HG03469 (cell line): Measurements from ENCODE around the gene SH3PXD2B.
"Not testable (repeated sequence)": the region's sequence is repeated elsewhere in the genome, so short reads cannot be mapped to it uniquely, and the experiment has no call there.

Source experiments
- ATAC-seq: cut with Tn5 transposase; IDR thresholded peaks from one replicate; pipeline ENCODE4 v1.9.1; 2021; ENCODE audit warnings: mild to moderate bottlenecking, moderate library complexity, moderate number of reproducible peaks; ENCODE audit not compliant: unreplicated experiment

The SH3PXD2B gene

GRCh38 chr5:172420235-172420939, 33.9 kb downstream of the SH3PXD2B start:
- no peak for ATAC-seq

DNA sequence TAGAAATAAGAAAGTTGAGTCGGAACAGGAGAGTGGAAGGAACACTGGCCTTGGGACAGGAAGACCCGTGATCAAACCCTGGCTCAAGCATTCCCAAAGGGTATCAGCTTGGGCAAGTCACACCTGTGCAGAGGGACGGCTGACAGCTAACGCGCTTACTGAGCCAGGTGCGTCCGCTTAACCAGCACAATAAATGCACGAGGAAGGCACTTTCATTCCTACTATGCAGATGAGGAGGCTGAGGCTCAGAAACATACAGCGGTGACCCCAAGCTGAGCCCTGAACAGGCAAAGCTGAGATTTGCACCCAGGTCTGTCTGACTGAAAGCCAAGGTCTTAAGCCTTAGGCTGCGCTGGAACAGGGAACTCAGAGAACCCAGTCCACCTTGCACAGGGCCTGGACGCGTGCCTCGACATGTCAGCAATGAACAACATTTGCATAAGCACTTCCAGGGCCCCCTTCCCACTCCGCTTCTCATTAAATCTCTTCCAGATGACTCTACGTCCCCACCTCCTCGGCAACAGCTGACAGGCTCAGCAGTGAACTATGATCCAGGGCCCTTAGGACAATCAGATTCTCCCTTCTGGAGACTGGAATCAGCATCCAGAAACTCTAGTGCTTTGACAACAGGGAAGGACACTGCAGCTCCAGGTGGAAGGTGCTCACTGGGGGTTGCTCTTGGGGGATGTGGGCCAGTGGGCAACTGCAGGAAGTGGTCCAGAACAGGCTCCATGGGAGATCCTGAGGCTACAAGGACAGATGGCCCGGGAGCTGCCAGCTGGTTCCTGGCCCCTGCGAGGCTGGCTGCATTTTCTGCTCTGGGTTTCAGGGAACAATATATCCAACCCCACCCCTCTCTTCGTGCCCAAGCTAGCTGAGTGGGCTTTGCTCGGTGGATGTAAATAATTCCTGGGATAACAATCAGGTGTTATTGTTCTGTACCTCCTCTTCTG, 35.2 kb downstream of the SH3PXD2B start:
- ATAC-seq: no peak

DNA sequence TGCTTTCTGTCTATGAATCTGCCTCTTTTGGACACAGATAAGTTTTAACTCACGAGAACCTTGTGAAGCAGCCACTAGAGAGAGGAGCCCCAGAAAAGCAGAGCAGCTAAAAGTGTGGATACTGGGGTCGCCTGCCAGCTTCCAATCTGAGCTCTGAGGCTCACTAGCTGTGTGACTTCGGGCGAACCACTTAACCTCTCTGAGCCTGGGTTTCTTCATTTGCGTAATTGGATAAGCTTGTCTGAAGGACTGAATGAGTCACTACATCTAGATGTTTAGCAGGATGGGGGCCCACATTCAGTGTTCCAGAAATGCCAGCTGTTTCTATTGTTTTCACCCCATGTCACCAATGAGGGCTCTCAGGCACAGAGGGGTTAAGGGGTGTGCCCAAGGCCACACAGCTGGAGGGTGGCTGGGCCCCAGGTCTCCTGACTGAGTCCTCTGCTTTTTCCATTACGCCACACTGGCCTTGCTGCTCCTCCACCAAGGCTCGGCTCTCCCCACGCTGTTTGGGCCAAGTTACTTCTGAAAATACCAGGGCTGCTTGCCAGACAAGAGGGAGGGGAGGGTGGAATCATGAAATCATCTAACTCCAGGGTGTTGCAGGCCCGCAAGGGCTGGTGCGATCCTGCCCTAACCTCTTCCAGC, 36.2 kb downstream of the SH3PXD2B start:
- no peak for ATAC-seq

- no peak for ATAC-seq
Observed at GRCh38 chr5:172417130-172417841, 37.0 kb downstream of the SH3PXD2B start.

DNA sequence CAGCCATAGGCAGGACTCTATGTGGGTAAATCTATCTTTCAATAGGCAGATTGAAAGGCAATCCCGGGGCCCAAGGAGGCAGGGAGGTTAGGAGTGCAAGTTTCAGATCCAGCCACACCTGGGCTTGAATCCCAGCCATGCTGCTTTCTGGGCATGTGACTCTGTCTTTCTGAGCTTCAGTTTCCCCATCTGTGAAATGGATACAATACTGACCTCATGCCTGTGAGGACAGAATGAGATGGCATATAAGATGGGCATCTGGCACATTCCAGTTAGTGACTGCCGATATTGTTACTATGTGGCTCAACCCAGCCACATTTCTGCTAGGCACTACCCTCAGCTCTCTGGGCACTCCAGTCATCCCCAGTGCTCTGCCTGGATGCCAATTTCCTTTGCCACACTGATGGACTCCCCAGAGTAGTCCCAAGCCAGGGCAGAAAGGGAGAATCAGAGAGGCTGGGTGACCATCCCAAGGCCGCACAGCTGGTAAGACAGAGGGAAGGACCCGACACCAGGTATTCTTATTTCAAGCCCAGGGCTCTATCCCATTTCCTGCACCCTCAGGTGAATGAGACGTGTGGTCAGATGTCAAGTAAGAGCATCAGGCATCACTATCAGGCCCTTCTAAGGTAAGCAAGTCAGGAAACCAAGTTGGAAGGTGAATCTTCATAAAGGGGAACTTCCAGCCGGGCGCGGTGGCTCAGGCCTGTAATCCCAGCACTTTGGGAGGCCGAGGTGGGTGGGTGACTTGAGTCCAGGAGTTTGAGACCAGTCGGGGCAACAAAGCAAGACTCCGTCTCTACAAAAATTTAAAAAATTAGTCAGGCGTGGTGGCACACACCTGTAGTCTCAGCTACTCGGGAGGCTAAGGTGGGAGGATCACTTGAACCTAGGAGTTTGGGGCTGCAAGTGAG, 38.7 kb downstream of the SH3PXD2B start:
- no peak for ATAC-seq

DNA sequence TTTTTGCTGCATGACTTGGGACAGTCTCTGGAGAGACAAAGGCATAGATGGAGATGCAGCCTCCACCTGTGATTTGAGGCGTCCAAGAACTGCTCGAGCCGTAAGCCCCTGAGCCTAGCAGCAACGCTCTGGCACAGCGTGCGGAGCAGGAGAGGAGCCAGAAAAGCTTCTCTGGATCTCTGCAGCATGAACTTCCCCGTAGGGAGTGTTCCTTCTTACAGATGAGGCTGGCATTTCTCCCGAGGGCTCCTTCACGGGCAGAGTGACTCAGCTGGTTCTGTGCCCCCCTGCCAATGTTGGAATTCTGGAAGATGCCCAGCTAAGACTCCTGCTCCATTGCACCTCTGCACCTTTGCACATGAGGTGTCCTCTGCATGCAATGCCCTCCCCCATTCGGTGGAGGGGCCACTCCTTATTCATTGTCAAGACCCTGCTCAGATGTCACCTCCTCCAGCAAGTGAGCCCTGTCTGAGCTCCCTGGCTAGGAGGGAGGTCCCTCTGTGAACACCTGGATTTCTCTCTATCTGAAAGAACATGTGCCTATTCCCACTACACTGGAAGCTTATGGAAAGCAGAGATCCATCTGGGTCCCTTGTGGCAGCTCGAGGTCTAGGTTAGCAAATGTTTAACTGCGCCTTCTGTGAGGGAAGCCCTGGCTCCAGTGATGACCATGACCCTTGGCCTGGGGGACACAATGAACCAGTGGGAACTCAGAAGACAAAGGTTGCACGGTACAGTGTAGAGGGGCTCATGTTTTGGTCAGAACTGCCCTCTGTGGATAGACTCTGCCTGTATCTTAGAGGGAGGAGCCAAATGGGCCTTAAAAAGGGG, 39.6 kb downstream of the SH3PXD2B start:
- no peak for ATAC-seq

DNA sequence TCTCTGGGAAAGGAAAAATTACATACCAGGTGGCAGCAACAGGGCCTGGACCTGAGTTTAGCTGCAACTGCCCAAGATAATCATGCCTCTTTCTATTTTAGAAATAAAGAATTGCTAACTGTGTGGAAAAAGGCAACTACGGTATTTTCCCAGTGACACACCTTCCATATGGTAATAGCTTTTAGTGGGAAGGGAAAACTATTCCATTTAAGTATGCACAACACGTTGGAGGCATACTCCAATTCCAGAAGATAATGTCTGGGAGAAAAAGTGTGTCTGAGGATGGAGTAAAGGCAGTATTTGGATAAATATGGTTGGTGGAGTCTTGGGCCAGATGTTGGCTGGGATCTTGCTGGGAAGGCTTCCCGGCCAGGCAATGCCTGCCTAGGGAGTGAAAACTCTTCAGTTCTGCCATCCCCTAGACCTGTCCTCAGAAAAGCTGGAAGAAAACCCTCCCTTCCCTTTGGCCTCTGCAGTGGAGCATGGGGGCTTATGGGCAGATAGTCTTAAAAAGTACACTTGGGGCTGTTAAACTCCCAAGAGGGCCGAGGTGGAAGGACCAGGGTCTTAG, 40.6 kb downstream of the SH3PXD2B start:
- no peak for ATAC-seq

- ATAC-seq: no peak
Observed at GRCh38 chr5:172412724-172413286, 41.5 kb downstream of the SH3PXD2B start.

GRCh38 chr5:172411484-172412072, 42.7 kb downstream of the SH3PXD2B start:
- ATAC-seq: no peak

- ATAC-seq: no peak
Observed at GRCh38 chr5:172410662-172411483, 43.5 kb downstream of the SH3PXD2B start.

GRCh38 chr5:172410160-172410559, 44.2 kb downstream of the SH3PXD2B start:
- ATAC-seq: no peak

DNA sequence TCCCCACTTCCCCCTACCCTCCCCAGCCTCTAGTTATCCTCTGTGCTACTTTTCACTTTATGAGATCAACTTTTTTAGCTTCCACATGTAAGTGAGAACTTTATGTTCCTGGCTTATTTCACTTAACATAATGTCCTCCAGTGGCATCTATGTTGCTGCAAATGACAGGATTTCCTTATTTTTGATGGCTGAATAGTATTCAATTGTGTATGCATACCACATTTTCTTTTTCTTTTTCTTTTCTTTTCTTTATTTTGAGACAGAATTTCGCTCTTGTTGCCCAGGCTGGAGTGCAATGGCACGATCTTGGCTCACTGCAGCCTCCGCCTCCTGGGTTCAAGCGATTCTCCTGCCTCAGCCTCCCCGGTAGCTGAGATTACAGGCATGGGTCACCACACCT, 44.8 kb downstream of the SH3PXD2B start:
- ATAC-seq: not testable (repeated sequence)

DNA sequence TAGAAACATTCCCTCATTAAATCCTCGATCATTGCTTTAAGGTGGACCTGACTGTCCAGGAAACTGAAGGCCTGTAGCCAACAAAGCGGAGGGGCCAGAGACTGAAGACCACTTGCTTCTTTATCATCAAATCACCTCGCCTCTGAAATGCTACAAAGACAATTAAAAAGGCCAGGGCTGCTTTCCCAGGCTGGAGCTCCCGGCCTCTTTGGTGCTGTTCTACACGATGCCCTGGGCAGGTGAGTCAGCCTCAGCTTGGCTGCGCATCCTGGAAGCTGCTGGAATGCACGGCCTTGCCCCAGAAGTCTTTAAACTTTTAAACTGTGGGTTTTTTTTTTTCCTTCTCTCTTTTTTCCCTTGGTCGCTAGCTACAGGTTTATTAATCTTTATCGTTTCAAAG, 46.5 kb downstream of the SH3PXD2B start:
- no peak for ATAC-seq

DNA sequence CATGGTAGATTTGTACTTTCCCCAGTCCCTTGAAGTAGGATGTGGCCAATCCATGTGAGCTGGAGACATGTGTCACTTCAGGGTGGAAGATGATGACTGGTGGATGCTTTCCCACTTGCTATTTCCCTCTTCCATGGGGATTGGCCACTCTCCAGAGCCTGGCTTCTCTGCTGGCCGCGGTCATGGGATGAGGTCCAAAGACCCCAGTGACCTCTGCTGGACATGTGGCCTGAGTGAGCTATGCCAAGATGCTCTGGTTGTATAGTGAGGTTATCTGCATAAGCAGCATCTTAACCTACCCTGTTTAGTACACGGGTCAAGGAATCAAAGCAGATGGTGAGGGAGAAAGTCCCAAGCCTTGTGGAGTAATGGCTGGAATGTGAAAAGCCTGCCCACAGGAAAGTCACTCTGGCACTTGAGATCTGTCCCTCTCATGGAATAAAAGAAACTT, 47.1 kb downstream of the SH3PXD2B start:
- no peak for ATAC-seq

GRCh38 chr5:172405226-172406107, 48.9 kb downstream of the SH3PXD2B start:
- ATAC-seq: no peak

DNA sequence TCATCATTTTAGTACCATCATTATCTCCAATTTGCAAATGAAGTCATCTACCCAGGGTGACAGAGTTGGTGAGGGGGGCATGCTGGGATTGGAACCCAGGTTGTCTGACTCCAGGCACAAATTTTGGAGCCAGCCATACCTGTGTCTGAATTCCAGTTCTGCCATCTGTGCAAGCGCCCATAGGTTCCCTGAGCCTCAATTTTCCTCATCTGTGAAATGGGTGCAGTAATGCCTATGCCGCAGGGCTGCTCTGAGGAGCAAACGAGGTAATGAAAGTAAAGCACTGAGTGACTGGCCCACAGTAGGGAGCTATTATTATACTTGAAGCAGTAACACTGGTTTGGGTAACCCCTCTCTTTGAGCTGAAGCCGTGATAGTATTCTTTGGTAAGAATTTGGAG, 49.6 kb downstream of the SH3PXD2B start:
- ATAC-seq: no peak
